ELF-1 (cell line): Measurements from ENCODE around the gene ALK.

Experiments
- DNase-seq: peaks from one replicate; pipeline ENCODE4 v3.0.0-alpha.2; 2016; ENCODE audit warnings: low read depth, low spot score

The ALK gene

DNA sequence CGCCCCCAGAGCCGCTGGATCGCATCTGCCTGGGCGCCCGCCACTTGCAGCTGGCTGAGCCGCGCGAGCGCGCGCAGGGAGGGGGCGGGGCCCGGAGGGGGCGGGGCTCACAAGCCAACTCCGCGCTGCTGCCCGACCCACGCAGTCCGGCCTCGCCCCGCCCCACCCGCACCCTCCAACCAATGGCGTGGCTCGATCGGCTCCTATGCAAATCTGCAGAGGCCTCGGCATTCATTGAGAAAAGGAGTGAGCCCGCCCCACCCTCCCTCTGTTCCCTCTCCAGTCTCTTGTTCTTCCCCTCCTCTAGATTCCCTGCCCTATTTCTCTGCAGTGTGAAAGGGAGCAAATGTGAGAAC lies at the start of gene ALK:
TSS of gene ALK (minus strand) at position 27 of the 356 bp plus-strand sequence. CDS start 927 bp downstream, outside the sequence.
- peak; percentile 95 for DNase-seq

DNA sequence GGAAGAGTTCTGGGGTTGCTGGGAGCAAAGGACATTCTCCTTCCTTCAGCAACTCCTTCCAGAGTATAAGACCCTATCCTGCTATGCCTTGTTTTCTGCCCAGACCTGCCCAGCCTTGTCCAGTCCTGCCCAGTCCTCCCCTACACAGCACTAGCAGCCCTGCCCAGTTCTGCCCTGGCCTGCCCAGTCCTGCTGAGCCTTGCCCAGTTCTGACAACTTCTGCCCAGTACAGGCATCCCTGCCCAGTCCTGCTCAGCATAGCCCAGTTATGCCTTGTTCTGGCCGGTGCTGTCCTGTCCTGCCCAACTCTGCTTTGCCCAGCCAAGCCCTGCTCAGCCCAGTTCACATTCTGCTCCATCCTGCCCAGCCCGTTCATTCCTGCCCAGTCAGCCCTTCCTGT lies 44.9 kb upstream of the ALK start:
- DNase-seq = no peak

DNA sequence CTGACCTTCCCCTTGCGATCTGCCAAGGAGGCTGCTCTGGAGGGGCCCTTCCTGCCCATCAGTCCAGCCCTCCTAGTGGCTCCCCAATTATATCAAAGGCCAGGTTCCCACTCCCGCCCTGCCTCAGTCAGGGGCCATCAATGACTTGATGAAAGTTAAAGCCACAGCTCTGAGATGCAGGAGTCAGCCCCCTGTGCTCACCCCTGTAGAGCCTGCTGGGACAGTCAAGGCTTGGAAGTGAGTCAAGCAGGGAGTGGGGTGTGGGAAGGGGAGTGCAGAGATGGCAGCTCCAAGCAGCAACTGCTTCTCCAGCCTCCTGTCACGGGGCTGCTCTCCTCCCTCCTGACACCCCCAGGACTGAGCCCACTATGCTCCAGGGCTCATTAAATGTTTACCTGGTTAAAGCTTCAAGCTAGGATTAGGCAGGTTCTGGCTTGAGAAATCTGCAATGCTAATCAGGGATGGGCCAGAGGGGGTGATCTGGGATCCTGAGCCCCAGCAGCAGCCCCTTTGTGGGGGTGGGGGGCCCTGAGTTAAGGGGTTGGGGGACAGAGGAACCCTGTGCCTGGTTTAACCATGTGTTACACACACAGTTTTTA lies 42.7 kb upstream of the ALK start:
- DNase-seq = no peak

DNA sequence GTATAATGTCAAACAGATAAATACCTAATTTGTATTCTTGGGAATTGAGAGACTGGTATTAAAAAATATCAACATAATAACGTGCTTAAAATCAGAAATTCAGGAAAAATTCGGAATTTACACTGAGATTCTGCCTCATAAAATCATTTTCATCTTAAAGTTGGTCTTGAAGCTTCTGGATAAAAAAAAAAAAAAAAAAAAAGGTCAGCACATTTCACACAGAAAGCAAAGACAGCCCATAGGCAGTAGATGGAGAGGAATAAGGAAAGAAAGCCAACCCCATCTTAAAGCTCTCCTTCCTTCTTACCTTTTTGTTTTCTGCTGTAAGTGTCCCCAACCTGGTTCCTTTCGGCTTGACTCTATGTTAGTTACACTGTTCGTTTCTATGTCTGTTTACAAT lies 41.5 kb upstream of the ALK start:
- DNase-seq = no peak

DNA sequence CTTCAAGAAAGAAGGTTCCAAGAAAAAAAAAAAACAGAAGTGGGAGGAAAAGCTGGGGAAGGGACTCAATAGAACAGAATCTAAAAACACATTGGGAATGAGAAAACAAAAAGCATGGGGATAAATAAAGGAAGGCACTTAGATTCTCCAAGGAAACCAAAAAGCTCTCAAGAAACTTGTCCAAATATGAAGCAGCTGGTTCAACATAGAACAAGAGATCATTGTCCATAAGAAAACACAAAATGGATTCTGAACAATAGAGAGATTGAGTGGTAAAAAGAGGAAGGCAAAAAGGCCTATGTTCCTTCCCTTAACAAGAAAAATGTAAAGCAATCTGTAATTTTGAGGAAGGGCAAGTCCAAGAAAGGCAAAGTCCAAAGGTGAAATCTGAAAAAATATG lies 32.9 kb upstream of the ALK start:
- DNase-seq = no peak

DNA sequence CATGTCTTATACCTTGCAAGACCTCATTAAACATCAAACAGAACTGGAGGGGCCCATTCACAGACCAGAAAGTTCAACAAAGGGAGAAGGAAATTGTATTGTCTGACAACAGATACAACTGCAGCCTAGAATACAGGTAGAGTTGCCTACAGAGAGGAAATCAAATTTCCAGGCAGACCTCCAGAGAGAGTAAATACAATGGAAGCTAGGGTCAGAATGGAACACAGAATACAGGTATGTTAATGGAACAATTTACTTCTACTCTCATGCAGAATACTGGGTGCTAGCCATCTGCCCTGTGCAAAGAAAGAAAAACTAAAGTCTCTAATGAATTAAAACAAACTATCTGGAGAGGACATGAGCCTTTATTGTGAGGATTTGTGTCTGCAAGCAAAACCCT lies 31.6 kb upstream of the ALK start:
- DNase-seq = no peak

DNA sequence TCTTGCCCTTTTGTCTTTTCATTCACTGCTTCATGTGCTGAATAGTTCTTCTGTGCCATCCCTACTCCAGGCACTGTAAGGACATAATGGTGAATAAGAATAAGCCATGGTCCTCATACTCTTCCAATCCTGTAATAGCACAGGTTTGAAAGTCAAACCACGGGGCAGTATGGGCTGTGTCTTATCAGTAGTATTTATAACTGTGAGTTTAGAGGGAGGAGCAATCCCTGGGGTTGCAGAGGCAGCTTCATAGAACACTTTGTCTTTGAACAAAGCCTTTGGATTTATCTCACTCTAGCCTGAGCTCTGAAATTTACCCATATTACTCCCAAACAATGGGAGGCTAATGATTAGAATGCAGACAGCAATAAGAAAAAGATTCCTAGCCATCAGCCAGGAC lies 30.2 kb upstream of the ALK start:
- no peak for DNase-seq

DNA sequence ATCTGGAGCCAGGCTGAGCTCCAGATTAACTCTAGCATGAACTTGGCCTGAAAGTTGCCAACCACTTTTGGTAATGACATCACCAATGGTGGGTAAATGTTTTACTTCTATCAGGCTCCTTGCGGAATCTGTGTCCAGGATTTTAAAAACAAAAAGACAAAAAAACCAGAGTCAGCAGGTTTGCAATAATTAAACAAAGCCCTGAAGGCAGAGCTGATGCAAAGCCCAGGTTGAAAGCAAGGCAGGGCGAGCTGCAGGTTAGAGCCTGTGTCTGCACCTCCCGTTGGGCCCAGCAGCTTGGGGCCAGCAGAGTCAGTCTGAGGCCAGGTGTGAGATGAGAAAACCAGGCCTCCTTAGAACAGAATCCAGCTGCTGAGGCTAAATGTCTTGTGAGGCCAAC lies 29.1 kb upstream of the ALK start:
- peak; percentile 65 for DNase-seq

DNA sequence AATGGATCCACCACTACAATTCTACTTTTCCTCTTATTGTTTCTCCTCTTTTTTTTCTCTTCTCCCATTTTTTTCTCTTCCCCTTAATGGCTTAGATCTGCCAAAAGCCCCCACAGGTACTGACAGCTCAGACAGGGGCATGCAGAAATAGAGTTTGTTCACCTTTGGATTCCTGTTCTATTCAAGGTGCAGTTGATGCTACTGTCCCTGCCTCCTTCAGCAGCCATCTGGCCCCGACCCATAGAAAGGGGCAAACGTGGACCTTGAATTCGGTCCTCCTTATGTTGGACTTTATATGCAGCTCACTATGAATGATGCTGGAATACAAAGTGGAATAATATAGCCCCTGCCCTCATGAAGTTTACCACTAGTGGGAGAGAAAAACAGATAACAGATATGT lies 27.7 kb upstream of the ALK start:
- DNase-seq = no peak

DNA sequence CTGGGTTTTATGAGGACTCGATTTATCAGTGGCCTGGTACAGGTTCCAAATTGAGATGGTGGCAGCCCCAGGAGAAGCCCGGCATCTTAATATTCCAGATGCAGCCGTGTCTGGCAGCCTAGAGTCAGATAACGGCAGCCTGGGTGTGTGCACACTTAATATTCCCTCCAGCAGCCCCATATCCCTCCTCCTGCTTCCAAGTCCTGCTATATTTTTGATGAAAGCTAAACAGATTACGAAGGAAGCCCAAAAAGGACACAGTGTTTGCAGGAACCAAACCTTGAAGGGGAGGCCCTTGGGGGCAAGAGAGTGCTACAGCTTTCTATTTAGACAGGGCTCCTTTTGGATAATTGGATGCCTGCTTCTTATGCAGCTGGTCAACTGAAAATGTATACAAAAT lies 25.1 kb upstream of the ALK start:
- no peak for DNase-seq

DNA sequence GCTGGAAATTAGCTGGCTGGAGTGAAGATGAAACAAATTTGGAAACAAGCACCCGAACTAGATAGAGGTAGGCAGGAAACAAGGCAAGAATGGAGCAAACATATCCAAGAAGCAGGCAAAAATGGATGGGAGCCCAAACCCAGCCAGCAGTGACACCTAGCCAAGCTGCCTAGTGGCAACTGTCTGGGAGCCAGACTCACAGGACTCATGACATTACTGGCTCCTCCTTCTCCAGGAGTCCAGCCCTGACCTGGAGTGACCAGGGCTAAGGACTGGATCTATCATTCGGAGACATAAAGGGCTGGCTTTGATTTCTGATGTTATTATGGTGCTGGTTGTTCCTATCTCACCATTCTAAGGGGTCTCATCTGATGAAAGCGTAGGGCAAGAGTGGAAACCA lies 21.3 kb upstream of the ALK start:
- DNase-seq = no peak

DNA sequence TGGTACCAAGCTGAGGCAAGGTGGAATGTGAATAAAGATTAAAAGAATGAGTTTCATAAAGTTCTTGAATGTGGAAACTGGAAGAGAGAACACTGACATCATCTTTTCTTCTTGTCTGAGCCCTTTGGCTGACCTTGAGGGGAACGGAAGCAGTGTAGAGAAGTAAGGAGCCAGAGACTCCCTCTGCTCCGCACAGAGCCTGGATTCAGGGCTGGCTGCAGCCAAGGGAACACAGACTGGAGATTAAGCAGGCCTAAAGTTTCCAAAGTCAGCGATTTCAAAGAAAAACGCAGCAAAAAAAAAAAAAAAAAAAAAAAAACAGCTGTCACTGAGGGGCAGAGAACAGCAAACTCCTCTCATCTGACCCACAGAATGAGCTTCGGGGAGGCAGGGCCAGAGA lies 19.3 kb upstream of the ALK start:
- DNase-seq = no peak

DNA sequence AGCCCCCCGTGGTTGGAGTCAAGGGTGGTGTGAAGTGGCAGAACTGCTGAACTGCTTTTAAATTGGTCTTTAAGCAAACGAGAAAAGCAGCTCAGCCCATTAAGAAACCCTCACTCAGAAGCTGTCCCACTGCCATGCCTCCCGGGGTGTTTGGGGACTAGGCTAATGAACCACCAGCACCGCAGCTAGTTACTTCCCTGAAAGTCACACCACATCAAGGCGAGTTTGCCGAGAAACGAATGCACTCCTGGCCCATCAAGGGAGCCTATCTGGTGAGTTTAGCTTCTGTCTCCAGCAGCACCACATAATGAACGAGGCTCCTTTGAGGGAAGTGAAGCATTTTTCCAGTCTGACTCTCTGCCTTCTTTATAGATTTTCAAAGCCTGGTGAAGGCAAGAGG lies 14.6 kb upstream of the ALK start:
- DNase-seq = no peak

DNA sequence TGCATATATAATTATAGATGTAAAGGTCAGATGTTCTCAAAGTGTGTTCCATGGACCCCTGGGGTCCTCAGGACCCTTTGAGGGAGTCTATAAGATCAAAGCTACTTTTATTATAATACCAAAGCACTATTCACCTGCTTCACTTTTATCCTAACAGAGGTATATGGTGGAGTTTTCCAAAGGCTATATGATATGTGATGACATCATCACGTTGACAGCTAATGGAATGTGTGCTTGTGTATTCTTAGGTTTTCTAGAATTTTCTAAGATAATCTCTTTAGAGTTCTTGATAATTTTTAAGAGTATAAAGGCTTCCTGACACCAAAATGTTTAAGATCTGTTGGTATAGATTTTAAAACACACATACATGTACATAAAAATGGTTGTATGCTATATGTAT lies 10.4 kb upstream of the ALK start:
- no peak for DNase-seq

DNA sequence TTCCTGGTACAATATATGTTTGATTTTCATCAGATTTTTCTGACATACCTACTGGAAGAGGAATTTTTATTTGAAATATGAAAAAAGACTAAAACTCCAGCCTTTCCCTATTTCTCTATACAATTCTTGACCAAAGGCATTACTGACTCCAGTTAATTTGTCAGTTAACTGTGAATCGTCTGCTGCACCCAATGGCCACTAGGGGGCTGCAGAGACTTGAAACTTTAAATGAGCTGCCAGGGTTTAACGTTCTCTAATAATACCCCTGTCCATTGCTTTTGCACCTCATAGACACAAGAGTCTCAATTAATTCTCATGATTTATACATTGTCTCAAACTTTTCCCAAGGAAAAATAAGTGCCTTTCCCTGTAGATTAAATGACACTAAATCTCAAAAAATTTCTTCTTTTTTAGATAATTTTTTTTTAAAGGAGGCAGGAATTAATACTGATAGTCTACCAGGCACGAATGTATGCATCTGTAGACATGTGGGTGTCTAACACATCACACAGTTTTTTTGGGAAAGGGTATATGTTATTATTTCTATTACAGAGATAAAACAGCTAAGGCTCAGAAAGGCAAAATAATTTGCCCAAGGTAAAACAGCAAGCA lies 1.8 kb upstream of the ALK start:
- DNase-seq = peak; percentile 52

DNA sequence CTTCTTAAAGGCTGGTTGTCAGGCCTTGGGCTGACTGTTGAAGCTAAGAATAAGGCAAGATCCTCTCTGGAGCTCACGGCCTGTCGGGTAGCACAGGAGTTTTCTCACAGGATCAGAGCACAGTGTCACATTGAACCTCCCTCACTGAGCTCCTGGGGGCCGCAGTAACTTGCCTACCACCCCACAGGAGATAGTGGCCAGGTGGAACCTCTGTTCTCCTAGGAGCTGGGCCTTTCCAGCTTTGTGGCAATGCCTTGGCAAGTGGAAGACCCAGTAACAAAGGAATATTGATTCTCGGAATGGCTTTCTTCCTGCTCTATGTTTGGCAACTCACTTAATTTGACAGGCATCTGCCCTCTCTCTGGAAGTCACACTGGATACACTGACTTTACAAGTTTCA lies 1.2 kb upstream of the ALK start:
- no peak for DNase-seq

DNA sequence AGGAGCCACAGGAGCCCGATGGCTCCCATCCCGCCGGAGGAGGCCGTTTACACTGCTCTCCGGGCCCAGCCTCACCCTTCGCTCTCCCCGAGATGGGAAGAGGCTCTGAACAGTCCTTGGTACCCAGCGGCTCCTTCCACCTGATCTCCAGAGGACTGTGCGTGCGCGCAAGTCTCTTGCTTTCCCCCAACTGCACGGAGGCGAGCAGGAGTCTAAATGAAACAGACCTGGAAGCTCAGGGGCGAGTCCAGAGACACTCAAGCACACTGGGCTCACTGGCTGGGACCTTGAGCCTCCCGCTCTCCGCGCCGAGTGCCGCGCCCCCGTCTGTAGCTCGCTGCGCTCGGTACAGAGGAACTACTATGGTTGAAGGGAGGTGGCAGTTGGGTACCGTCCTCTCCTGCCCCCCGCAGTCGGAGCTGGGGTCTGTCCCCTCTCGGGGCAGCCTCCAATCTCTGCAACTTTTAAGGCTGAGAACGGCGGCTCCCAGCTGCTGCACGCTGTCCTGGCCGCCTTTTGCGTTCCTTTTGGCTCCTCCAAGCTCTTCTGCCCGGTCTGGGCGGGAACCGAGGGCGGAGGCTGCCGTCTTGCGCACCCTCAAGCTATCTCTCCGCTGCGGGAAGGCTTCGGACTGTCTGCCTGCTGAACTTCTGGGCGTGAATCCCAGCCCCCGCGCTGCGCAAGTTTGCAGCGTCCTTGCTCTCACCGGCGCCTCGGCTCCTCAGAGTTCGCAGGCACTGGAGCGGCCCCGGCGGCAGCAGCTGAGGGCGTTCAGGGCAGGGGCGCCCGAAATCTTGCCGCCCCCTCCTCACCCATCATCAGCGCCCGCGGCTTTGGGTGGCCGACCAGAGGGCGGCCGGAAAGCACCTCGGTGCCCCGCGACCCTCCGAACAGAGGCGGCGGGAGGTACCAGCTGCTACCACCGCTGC lies 491 bp downstream of the ALK start:
- DNase-seq = peak; percentile 74

DNA sequence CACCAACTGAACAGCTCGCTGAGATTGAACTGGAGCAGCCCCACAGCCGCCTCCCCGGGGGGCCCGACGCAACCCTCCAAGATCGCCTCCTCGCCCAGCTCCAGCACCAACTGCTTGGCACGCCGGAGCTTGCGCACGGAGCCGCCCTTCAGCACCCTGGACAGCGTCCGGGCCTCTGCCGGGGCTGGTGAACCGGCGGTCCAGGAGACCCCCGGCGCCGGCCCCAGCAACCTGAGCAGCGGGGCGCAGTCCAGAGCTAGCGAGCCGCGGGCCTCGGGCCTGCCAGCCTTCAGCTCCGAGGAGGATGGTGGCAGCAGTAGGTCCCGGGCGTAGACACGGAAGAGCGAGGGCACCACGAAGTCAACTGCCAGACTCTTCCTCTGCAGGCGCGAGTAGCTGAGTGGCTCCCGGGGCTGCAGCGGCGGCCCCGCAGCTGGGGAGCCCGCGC lies 1.2 kb downstream of the ALK start:
- peak; percentile 85 for DNase-seq

DNA sequence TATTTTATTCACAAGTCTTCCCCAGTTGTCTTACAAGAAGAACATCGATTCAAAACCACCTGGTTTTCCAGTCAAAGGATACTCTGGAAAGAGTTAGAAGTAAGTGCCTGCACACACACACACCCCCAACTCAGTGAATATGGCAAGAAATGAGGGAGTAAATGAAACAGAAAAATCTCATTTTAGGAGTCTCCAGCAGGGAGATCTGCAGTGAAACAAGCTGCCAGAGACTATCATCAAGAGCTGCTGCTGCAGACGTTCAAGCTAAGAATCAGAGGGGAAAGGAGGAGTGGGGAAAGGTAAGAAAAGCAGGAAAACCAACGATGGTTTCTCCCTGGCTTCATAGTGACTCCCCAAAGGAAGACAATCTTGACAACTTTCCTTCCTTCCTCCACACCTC lies 2.4 kb downstream of the ALK start:
- no peak for DNase-seq

DNA sequence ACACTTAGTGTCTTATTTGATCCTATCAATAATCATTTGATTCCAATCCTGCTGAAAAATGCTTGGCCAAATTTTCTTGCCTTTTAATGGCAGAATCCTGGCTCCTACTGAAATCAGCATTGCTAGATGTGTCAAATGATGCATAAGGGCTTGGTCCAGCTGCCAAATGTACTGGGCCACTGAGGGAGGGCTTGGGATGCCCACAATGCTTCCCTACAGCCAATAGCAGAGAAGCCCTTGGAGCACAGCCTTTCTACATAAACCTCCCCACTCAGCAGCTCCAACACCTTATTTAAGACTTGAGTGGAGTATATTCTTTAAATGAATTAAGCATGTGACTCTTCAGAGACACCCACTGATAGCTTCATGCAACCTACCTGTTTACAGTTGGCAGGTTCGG lies 3.6 kb downstream of the ALK start:
- no peak for DNase-seq

DNA sequence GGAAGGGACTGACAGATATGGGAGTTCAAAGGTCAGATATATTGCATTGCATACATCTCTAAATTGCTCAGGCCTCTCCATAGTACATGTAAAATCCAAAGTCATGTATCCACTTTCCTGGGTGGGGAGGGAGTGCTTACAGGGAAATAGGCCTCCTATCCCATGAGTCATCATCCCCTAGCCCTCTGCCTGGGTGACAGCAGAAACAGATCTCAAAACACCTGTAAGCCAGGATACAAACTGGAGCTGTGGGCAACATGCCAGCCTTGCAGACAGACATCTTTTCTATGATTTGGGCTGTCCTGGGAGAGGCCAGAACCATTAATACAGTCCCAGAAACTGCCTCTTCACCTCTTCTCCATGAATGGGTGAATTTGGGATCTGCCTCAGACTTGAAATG lies 4.8 kb downstream of the ALK start:
- DNase-seq = no peak

DNA sequence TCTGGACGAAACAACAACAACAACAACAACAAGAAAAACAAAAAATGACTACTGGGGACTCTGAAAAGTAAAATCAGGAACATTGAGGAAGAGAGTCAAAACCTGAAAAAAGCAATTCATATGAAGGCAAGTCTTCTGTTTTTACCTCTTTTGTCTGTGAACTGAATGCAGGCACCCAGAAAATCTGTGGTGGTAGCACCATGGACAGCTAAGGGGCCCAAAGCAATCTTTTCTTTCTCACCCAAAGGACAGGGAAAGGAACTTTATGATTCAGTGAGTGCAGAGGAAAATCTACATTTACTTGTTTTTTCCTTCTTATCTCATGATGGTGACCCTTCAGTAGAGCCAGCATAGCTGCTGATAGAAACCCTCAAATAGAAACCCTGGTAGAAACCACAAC lies 10.4 kb downstream of the ALK start:
- DNase-seq = no peak

DNA sequence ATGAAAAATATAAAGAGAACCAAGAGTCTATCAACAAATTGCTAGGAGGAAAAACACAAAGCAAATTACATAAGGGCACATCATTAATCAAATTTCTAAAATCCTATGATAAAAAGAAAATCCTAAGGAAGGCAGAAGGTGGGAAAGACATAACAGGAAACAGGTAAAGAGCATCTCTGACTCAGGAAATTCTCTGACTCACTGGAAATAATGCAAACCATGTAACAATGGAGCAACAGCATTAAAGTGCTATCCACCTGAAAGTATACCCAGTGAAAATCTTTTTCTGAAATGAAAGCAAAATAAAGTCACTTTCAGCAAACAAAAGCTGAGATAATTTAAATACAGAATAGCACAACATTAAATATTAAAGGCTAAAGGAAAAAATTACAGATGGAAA lies 10.9 kb downstream of the ALK start:
- DNase-seq = no peak
